RWPE2 (cell line): ENCODE data around the gene BGN.

Source experiments
- ATAC-seq: fragments of 200-7000 bp; cut with Tn5 transposase; 3 replicates; pipeline ENCODE4 v1.9.1; 2021; ENCODE audit warnings: low read depth
- DNase-seq: peaks from one replicate; pipeline ENCODE4 v3.0.0-alpha.2; 2020; ENCODE audit warnings: low spot score
- H3K27ac ChIP-seq: fragments of 450-650 bp; 2 replicates; pipeline ENCODE4 v1.5.1; 2017; ENCODE audit warnings: mild to moderate bottlenecking; ENCODE audit not compliant: poor library complexity, severe bottlenecking
- H3K27me3 ChIP-seq: fragments of 250-450 bp; sonication (Bioruptor Pico); 2 replicates; pipeline ENCODE4 v1.5.1; 2021; ENCODE audit warnings: mild to moderate bottlenecking, moderate library complexity; ENCODE audit not compliant: insufficient read depth, poor library complexity, severe bottlenecking
- H3K36me3 ChIP-seq: fragments of 250-450 bp; sonication (Bioruptor Pico); 2 replicates; pipeline ENCODE4 v1.5.1; 2020; ENCODE audit warnings: low read depth, mild to moderate bottlenecking, moderate library complexity
- H3K4me1 ChIP-seq: fragments of 250-450 bp; sonication (Bioruptor Pico); 2 replicates; pipeline ENCODE4 v1.5.1; 2021; ENCODE audit warnings: mild to moderate bottlenecking, moderate library complexity; ENCODE audit not compliant: insufficient read depth, poor library complexity, severe bottlenecking
- H3K4me3 ChIP-seq: fragments of 250-450 bp; sonication (Bioruptor Pico); 2 replicates; pipeline ENCODE4 v1.5.1; 2021; ENCODE audit warnings: mild to moderate bottlenecking, moderate library complexity; ENCODE audit not compliant: severe bottlenecking
- H3K9me3 ChIP-seq: fragments of 250-450 bp; sonication (Bioruptor Pico); 2 replicates; pipeline ENCODE4 v1.5.1; 2021; ENCODE audit warnings: mild to moderate bottlenecking, moderate library complexity; ENCODE audit not compliant: severe bottlenecking
- TF ChIP-seq, protein P1 (sequence below): fragments of 450-650 bp; IDR thresholded peaks from one replicate; pipeline ENCODE4 v1.5.1; 2017; ENCODE audit warnings: mild to moderate bottlenecking, moderate library complexity; ENCODE audit not compliant: poor library complexity, severe bottlenecking

The BGN gene

DNA sequence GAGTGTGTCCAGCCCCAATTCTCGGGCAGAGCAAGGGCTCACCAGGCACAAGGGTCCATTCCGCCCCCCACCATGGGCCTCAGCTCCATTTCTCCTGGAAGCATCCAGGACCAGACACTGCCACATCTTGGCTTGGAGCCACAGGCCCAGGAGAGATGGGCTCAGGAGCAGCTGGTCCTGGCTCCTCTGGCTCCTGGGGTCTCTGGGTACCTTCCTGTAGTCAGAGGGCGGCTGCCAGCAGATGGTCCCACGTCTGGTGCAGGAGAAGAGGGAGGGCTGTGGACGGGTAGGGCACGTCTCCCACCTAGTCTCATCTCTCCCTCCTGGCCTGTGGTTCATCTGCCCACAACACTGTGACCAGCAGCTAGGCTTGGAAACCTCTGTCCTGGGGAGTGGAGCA lies 30.7 kb downstream of the BGN start:
- no peak for ATAC-seq
- no peak for DNase-seq
- TF ChIP-seq, protein P1, sequence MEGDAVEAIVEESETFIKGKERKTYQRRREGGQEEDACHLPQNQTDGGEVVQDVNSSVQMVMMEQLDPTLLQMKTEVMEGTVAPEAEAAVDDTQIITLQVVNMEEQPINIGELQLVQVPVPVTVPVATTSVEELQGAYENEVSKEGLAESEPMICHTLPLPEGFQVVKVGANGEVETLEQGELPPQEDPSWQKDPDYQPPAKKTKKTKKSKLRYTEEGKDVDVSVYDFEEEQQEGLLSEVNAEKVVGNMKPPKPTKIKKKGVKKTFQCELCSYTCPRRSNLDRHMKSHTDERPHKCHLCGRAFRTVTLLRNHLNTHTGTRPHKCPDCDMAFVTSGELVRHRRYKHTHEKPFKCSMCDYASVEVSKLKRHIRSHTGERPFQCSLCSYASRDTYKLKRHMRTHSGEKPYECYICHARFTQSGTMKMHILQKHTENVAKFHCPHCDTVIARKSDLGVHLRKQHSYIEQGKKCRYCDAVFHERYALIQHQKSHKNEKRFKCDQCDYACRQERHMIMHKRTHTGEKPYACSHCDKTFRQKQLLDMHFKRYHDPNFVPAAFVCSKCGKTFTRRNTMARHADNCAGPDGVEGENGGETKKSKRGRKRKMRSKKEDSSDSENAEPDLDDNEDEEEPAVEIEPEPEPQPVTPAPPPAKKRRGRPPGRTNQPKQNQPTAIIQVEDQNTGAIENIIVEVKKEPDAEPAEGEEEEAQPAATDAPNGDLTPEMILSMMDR, result no peak
- Histone ChIP-seq H3K4me1 (no peaks in the 10 kb centered on the region), H3K4me3 (no peak overlapping the region), H3K9me3 (no peaks in the 10 kb centered on the region), H3K27me3 (no peaks in the 10 kb centered on the region), H3K36me3 (no peaks in the 10 kb centered on the region), H3K27ac (no peak overlapping the region)

DNA sequence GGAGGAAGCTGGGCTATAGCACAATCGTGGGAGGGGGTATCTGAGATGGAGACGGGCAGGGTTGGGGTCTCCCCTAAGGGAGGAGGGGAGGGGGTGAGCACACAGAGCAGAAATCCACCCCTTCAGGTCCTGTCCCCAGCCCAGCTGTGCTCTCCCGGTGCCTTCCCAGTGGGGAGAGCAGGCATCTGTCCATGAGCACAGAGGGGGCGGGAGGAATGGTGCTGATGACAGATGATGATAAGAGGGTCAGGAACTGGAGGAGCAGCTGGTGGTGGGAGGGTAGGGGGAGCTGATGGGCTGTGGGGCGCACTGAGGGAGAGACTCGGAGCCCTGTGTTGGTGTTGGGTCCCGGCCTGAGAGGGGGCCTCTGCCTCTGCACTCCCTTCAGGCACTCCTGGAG lies 31.3 kb downstream of the BGN start:
- Histone ChIP-seq H3K4me1 (no peaks in the 10 kb centered on the region), H3K4me3 (no peak overlapping the region), H3K27ac (no peak overlapping the region), H3K27me3 (no peaks in the 10 kb centered on the region), H3K9me3 (no peaks in the 10 kb centered on the region), H3K36me3 (no peaks in the 10 kb centered on the region)
- ATAC-seq (no peak), DNase-seq (no peak)
- TF ChIP-seq, protein P1, result no peak

DNA sequence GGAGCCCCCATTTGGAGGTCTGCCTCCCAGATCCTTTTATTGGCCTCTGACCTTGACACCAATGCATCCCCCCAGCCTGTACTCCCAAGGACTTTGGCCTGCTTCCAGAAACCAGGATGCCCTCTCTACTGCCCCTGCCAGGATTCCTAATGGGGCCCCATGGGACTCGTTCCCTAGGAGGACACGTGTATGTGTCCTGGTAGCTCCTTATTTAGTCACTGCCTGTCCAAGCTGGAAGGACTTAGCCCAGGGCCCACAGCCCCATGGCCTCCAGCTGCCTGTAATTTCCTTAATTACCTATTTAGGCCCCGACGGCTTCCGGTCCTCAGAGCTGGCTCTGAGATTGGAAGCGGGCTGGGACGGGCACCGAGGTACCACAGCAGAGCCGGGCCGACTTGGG lies 32.0 kb downstream of the BGN start:
- Histone ChIP-seq H3K4me1 (no peaks in the 10 kb centered on the region), H3K27ac (no peak overlapping the region), H3K27me3 (no peaks in the 10 kb centered on the region), H3K9me3 (no peaks in the 10 kb centered on the region), H3K4me3 (no peak overlapping the region), H3K36me3 (no peaks in the 10 kb centered on the region)
- no peak for DNase-seq
- TF ChIP-seq, protein P1, result no peak
- no peak for ATAC-seq

DNA sequence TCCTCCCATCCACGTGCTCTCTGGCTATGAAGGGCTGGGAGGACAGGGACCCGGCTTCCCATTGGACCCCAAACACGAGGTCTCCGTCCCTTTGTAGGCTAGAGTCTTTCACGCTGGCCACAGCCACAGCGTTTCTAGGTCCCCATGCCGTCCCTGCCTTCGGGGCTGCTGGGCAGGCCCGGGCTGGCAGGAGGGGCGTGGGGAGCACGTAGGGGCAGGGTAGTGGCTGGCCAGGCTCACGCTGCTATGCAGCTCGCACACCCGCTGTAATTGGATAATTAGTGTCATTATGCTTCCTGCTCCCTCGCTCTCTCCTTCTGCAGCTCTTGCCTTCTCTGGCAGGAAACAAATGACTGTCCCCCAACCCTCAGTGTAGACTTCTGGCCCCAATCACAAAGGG lies 32.4 kb downstream of the BGN start:
- no peak for ATAC-seq
- no peaks in the 10 kb centered on the region for H3K9me3 ChIP-seq
- no peaks in the 10 kb centered on the region for H3K4me1 ChIP-seq
- no peak overlapping the region for H3K4me3 ChIP-seq
- DNase-seq, result no peak
- H3K36me3 ChIP-seq, result no peaks in the 10 kb centered on the region
- TF ChIP-seq, protein P1, result no peak
- no peaks in the 10 kb centered on the region for H3K27me3 ChIP-seq
- no peak overlapping the region for H3K27ac ChIP-seq

DNA sequence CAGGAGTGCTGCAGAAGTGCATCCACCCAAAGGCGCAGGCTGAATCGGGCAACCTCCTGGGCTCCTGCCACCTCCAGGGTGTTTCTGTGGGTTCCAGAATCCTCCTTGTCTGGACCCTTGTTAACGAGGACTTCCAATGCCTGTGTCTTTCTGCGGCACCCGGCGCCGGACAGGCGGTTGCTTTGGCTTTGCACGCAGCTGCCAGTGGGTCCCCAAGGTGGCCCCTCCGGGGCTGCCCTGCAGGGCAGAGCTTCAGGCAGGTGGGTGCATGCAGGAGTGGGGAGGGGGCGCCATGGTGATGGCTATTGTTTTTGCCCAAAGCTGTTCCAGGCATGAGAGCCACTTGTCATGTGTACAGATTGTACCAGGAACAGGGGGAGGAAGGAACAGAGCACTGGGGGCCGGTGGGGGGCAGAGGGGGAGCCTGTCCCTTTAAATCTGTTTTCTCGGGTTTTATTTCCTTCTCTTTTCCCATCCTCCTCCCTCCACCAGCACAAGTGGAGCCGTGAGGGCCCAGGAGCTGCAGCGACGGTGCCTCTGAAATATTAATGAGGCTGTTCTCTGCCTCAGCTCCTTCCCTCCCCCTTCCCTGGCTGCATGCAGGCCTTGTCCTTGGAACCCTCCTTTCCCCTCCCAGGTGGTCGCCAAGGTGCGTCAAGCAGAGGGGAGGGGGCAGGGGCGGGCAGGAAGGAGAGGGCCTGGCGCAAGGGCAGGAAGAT lies 35.8 kb downstream of the BGN start:
- no peak for DNase-seq
- TF ChIP-seq, protein P1, result no peak
- no peaks in the 10 kb centered on the region for H3K36me3 ChIP-seq
- H3K4me1 ChIP-seq, result no peaks in the 10 kb centered on the region
- no peak for ATAC-seq
- no peak overlapping the region for H3K27ac ChIP-seq
- H3K4me3 ChIP-seq, result no peak overlapping the region
- H3K9me3 ChIP-seq, result no peaks in the 10 kb centered on the region
- H3K27me3 ChIP-seq, result no peaks in the 10 kb centered on the region
